GM19328 (cell line): ENCODE measurements around the gene PIGN.
"Not testable (repeated sequence)": the region's sequence is repeated elsewhere in the genome, so short reads cannot be mapped to it uniquely, and the experiment has no call there.

Experiments
- ATAC-seq: cut with Tn5 transposase; IDR thresholded peaks from one replicate; pipeline ENCODE4 v1.9.1; 2021; ENCODE audit warnings: mild to moderate bottlenecking, moderate library complexity; ENCODE audit not compliant: unreplicated experiment

PIGN gene

GRCh38 chr18:62069556-62069955 is 117.3 kb downstream of the PIGN start:
- ATAC-seq: no peak

- no peak for ATAC-seq
These were observed 120.6 kb downstream of the PIGN start for GRCh38 chr18:62066102-62066818.

- ATAC-seq: no peak
These were observed 122.5 kb downstream of the PIGN start for GRCh38 chr18:62064361-62064760.

GRCh38 chr18:62061821-62062478 is 124.9 kb downstream of the PIGN start:
- no peak for ATAC-seq

- no peak for ATAC-seq
These were observed 126.0 kb downstream of the PIGN start for GRCh38 chr18:62060820-62061219.

- ATAC-seq: no peak
These were observed 131.8 kb downstream of the PIGN start for GRCh38 chr18:62054929-62055498.

GRCh38 chr18:62048279-62048678 is 138.6 kb downstream of the PIGN start:
- no peak for ATAC-seq

GRCh38 chr18:62045316-62045715 is 141.5 kb downstream of the PIGN start:
- no peak for ATAC-seq

- no peak for ATAC-seq
These were observed 142.3 kb downstream of the PIGN start for GRCh38 chr18:62044490-62045000.

GRCh38 chr18:62037989-62038778 is 148.7 kb downstream of the PIGN start:
- no peak for ATAC-seq

- ATAC-seq: no peak
These were observed 149.7 kb downstream of the PIGN start for GRCh38 chr18:62037012-62037742.

- not testable (repeated sequence) for ATAC-seq
These were observed 152.6 kb downstream of the PIGN start for GRCh38 chr18:62034286-62034685.

GRCh38 chr18:62033756-62034155 is 153.1 kb downstream of the PIGN start:
- ATAC-seq: no peak

- ATAC-seq: no peak
These were observed 153.6 kb downstream of the PIGN start for GRCh38 chr18:62033207-62033606.

- ATAC-seq: no peak
These were observed 156.5 kb downstream of the PIGN start for GRCh38 chr18:62030091-62030985.

GRCh38 chr18:62028715-62029114 is 158.1 kb downstream of the PIGN start:
- ATAC-seq: no peak

GRCh38 chr18:62027914-62028520 is 158.8 kb downstream of the PIGN start:
- no peak for ATAC-seq

- no peak for ATAC-seq
These were observed 160.3 kb downstream of the PIGN start for GRCh38 chr18:62026586-62026985.

- no peak for ATAC-seq
These were observed 161.9 kb downstream of the PIGN start for GRCh38 chr18:62024983-62025382.
